Keratinocyte (primary cell): ENCODE data around the gene GFPT2. TPM values are rescaled to one million over a fixed set of nuclear protein-coding genes. Genes with fewer than 3 reads are reported as not detected.

Experiments used
- DNase-seq: peaks from one replicate; pipeline ENCODE4 v3.0.0-alpha.2; 2011; ENCODE audit warnings: low read depth, missing footprints, low spot score
- FAIRE-seq: peaks from 2 replicates; lab custom pipeline; 2011; peaks lifted over from hg19 to GRCh38; lab: Jason Lieb, UNC
- H2AFZ ChIP-seq: 2 replicates; pipeline ENCODE4 v1.6.0; 2012; ENCODE audit warnings: low read length, control low read depth, inconsistent platforms; ENCODE audit not compliant: control insufficient read depth
- H3K27ac ChIP-seq: 2 replicates; pipeline ENCODE4 v1.5.1; 2011; ENCODE audit warnings: low read length; ENCODE audit not compliant: control insufficient read depth, insufficient read depth
- H3K27me3 ChIP-seq: 3 replicates; pipeline ENCODE4 v1.6.0; 2011; ENCODE audit warnings: low read length; ENCODE audit not compliant: control insufficient read depth, insufficient read depth; ENCODE audit errors: extremely low read depth
- H3K36me3 ChIP-seq, 2 experiments: 2 replicates in 1 of 2; 3 replicates in 1 of 2; pipeline ENCODE4 v1.5.1; 2011; ENCODE audit warnings: low read length in 2 of 2, mild to moderate bottlenecking in 1 of 2; ENCODE audit not compliant: control insufficient read depth in 2 of 2, insufficient read depth in 2 of 2; ENCODE audit errors: extremely low read depth in 1 of 2
- H3K4me1 ChIP-seq: 3 replicates; pipeline ENCODE4 v1.5.1; 2011; ENCODE audit warnings: low read length; ENCODE audit not compliant: control insufficient read depth, insufficient read depth; ENCODE audit errors: extremely low read depth
- H3K4me2 ChIP-seq: 3 replicates; pipeline ENCODE4 v1.6.0; 2011; ENCODE audit warnings: low read depth, low read length; ENCODE audit not compliant: control insufficient read depth, insufficient read depth; ENCODE audit errors: extremely low read depth
- H3K4me3 ChIP-seq, 3 experiments: fragments of 200-600 bp in 1 of 3; sonication (generic) in 1 of 3; 2 replicates in 2 of 3; 3 replicates in 1 of 3; pipeline ENCODE4 v1.5.1; 2011 to 2016; ENCODE audit warnings: low read length in 3 of 3, mild to moderate bottlenecking in 3 of 3, control low read depth in 2 of 3, inconsistent platforms in 1 of 3, low read depth in 1 of 3, mixed read lengths in 1 of 3, mixed run types in 1 of 3, moderate library complexity in 1 of 3; ENCODE audit not compliant: control insufficient read depth in 2 of 3, insufficient read depth in 2 of 3; ENCODE audit errors: extremely low read depth in 1 of 3
- H3K79me2 ChIP-seq: 2 replicates; pipeline ENCODE4 v1.6.0; 2012; ENCODE audit warnings: low read length; ENCODE audit not compliant: control insufficient read depth, insufficient read depth
- H3K9ac ChIP-seq: 3 replicates; pipeline ENCODE4 v1.6.0; 2011; ENCODE audit warnings: low read length; ENCODE audit not compliant: control insufficient read depth, insufficient read depth; ENCODE audit errors: extremely low read depth
- H3K9me1 ChIP-seq: 3 replicates; pipeline ENCODE4 v1.6.0; 2011; ENCODE audit warnings: low read length; ENCODE audit not compliant: control insufficient read depth, insufficient read depth; ENCODE audit errors: extremely low read depth
- H3K9me3 ChIP-seq: 2 replicates; pipeline ENCODE4 v1.5.1; 2012; ENCODE audit warnings: low read depth, low read length; ENCODE audit not compliant: control insufficient read depth
- H4K20me1 ChIP-seq: 3 replicates; pipeline ENCODE4 v1.6.0; 2011; ENCODE audit warnings: low read length; ENCODE audit not compliant: control insufficient read depth, insufficient read depth; ENCODE audit errors: extremely low read depth
- EZH2 ChIP-seq: IDR thresholded peaks from one replicate; pipeline ENCODE4 v1.6.1; 2012; ENCODE audit warnings: inconsistent platforms, mild to moderate bottlenecking, low read length, moderate library complexity
- dilution Hi-C: fragments of 300-500 bp; cut with MboI; formaldehyde crosslinking; loops from one replicate; pipeline ENCODE4 v1.7.0; 2020; ENCODE audit warnings: low sequenced_read_pairs; ENCODE audit not compliant: extremely low pct_ligation_motif_present
- polyA plus RNA-seq, 5 experiments: library from polyadenylated mRNA; depleted of rRNA in 3 of 5; stranded (reverse) in 3 of 5; stranded (forward) in 1 of 5; unstranded in 1 of 5; fragments of >200 nt; gene quantifications; 1 replicate in 1 of 5; 2 replicates in 3 of 5; 3 replicates in 1 of 5; pipeline versions ENCODE4 v1.2.1 to v1.2.3, GENCODE V29; 2011 to 2012; ENCODE audit warnings: missing spikeins in 2 of 5, low read depth in 1 of 5, low replicate concordance in 1 of 5
- TF ChIP-seq, protein P1 (sequence below), 3 experiments: IDR thresholded peaks in 1 of 3; conservative IDR thresholded peaks in 1 of 3; optimal IDR thresholded peaks in 1 of 3; 2 replicates in 2 of 3; 3 replicates in 1 of 3; pipeline versions ENCODE3 to v1.5.1; 2011; ENCODE audit warnings: low read length in 3 of 3, mild to moderate bottlenecking in 3 of 3, moderate library complexity in 2 of 3, control low read depth in 1 of 3, inconsistent platforms in 1 of 3; ENCODE audit not compliant: insufficient read depth in 2 of 3; ENCODE audit errors: extremely low read depth in 1 of 3

The GFPT2 gene
- polyA plus RNA-seq, 1 donor (not counting 4 experiments of a cell fraction or from before 2014, with no cell fraction given), result not detected

DNA sequence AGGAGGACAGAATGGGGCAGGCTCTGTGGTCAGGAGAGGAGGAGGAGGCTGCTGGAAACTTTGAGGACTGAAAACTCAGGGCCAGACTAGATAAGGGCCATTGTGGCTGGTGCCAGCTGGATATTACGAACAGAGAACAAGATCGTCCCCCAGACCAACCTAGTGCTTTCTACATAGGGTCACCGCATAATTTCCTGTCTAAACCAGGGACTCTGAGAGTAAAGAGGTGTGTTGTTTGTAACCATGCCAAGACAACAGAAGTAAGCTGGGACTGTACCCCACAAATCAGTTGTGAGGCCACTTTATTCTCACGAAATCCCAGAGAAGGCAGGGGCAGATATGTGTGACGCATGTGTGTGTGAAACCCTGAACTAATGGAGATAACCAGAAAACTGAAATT lies 20.3 kb upstream of the GFPT2 start:
- no peak for FAIRE-seq

DNA sequence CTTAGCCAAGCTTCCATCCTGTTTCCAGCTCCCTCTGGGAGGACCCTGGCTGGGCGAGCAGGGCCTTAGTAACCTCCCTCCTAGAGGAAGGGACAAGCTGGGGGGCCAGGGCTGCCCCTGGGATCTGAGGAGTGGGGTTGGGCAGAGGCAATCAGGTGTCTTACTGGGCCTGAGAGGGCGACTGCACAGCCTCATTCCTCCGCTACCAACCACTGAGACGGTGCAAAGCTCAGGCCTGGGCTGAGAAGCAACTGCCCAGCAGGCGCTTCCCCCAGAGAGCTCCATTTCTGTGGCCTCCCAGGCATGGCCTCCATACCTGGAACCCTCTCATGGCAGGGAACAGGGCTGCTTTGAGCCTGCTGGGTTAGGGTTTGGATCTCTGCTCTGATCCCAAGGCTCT lies 18.8 kb upstream of the GFPT2 start:
- no peak for TF ChIP-seq EZH2
- TF ChIP-seq, protein P1, sequence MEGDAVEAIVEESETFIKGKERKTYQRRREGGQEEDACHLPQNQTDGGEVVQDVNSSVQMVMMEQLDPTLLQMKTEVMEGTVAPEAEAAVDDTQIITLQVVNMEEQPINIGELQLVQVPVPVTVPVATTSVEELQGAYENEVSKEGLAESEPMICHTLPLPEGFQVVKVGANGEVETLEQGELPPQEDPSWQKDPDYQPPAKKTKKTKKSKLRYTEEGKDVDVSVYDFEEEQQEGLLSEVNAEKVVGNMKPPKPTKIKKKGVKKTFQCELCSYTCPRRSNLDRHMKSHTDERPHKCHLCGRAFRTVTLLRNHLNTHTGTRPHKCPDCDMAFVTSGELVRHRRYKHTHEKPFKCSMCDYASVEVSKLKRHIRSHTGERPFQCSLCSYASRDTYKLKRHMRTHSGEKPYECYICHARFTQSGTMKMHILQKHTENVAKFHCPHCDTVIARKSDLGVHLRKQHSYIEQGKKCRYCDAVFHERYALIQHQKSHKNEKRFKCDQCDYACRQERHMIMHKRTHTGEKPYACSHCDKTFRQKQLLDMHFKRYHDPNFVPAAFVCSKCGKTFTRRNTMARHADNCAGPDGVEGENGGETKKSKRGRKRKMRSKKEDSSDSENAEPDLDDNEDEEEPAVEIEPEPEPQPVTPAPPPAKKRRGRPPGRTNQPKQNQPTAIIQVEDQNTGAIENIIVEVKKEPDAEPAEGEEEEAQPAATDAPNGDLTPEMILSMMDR (optimal IDR thresholded peaks at IDR 0.05 in 1 of 3, IDR thresholded peaks at IDR 0.05 in 1 of 3, conservative IDR thresholded peaks at IDR 0.05 in 1 of 3; ENCODE audit: extremely low read depth in 1 of 3, insufficient read depth in 2 of 3, low read length in 3 of 3), result no peak
- no peaks in the 10 kb centered on the region for H3K36me3 ChIP-seq
- H2AFZ ChIP-seq, result no peak overlapping the region
- no peaks in the 10 kb centered on the region for H3K79me2 ChIP-seq
- no peak overlapping the region for H3K4me3 ChIP-seq
- no peaks in the 10 kb centered on the region for H3K9me3 ChIP-seq
- H3K27ac ChIP-seq, result no peak overlapping the region
- no peaks in the 10 kb centered on the region for H4K20me1 ChIP-seq
- no peak overlapping the region for H3K4me2 ChIP-seq
- FAIRE-seq (no peak), DNase-seq (no peak)
- no peaks in the 10 kb centered on the region for H3K4me1 ChIP-seq
- no peaks in the 10 kb centered on the region for H3K27me3 ChIP-seq
- no peaks in the 10 kb centered on the region for H3K9me1 ChIP-seq
- dilution Hi-C loops, result no loop called here
- no peak overlapping the region for H3K9ac ChIP-seq

More for the DNA sequence above, 20.3 kb upstream of the GFPT2 start:
- Histone ChIP-seq H2AFZ (no peak overlapping the region), H3K79me2 (no peaks in the 10 kb centered on the region), H3K4me2 (no peak overlapping the region), H3K9me3 (no peaks in the 10 kb centered on the region), H4K20me1 (no peaks in the 10 kb centered on the region), H3K9ac (no peak overlapping the region), H3K4me3 (no peak overlapping the region), H3K36me3 (no peaks in the 10 kb centered on the region), H3K27ac (no peak overlapping the region), H3K27me3 (peaks cover 11% of the 10 kb centered on the region), H3K9me1 (no peaks in the 10 kb centered on the region), H3K4me1 (no peaks in the 10 kb centered on the region)
- dilution Hi-C loops, result no loop called here
- DNase-seq, result no peak
- TF ChIP-seq, protein P1 (optimal IDR thresholded peaks at IDR 0.05 in 1 of 3, IDR thresholded peaks at IDR 0.05 in 1 of 3, conservative IDR thresholded peaks at IDR 0.05 in 1 of 3; ENCODE audit: extremely low read depth in 1 of 3, insufficient read depth in 2 of 3, low read length in 3 of 3), result no peak
- TF ChIP-seq EZH2, result no peak
